Loucy (cell line): ENCODE results near the gene MNT.

ENCODE experiments used
- H2AFZ ChIP-seq: fragments of 200-600 bp; sonication (generic); 2 replicates; pipeline ENCODE4 v1.6.0; 2016; ENCODE audit warnings: antibody characterized with exemption, mild to moderate bottlenecking, low read length, moderate library complexity
- H3F3A ChIP-seq: fragments of 200-600 bp; 2 replicates; pipeline ENCODE4 v1.6.0; 2016; ENCODE audit warnings: antibody characterized with exemption, low read depth, mild to moderate bottlenecking
- H3K27me3 ChIP-seq: fragments of 200-600 bp; sonication (generic); 2 replicates; pipeline ENCODE4 v1.6.1; 2014; ENCODE audit warnings: low read length, mild to moderate bottlenecking; ENCODE audit not compliant: insufficient read depth, poor library complexity, severe bottlenecking
- H3K36me3 ChIP-seq: fragments of 200-600 bp; sonication (generic); 2 replicates; pipeline ENCODE4 v1.6.1; 2016; ENCODE audit warnings: low read length; ENCODE audit not compliant: insufficient read depth
- H3K4me1 ChIP-seq: fragments of 200-600 bp; sonication (generic); 2 replicates; pipeline ENCODE4 v1.5.1; 2014; ENCODE audit warnings: low read length, mild to moderate bottlenecking; ENCODE audit not compliant: insufficient read depth, poor library complexity, severe bottlenecking
- H3K4me2 ChIP-seq: fragments of 200-600 bp; sonication (generic); 2 replicates; pipeline ENCODE4 v1.6.0; 2014; ENCODE audit warnings: antibody characterized with exemption, low read length, low read depth, mild to moderate bottlenecking; ENCODE audit not compliant: poor library complexity, severe bottlenecking
- H3K4me3 ChIP-seq: fragments of 200-600 bp; sonication (generic); 2 replicates; pipeline ENCODE4 v1.5.1; 2014; ENCODE audit warnings: low read length, mild to moderate bottlenecking, mixed read lengths; ENCODE audit not compliant: poor library complexity, severe bottlenecking
- H3K79me2 ChIP-seq: fragments of 200-600 bp; sonication (generic); 2 replicates; pipeline ENCODE4 v1.6.1; 2014; ENCODE audit warnings: low read length; ENCODE audit not compliant: insufficient read depth
- H3K9ac ChIP-seq: fragments of 200-600 bp; sonication (generic); 2 replicates; pipeline ENCODE4 v1.6.0; 2014; ENCODE audit warnings: mild to moderate bottlenecking, low read depth, low read length, moderate library complexity; ENCODE audit not compliant: poor library complexity, severe bottlenecking
- H3K9me2 ChIP-seq: fragments of 200-600 bp; sonication (generic); replicated peaks from 2 replicates; pipeline ENCODE4 v1.6.1; 2016; ENCODE audit warnings: low read depth, low read length, mixed read lengths
- H3K9me3 ChIP-seq: fragments of 200-600 bp; sonication (generic); 2 replicates; pipeline ENCODE4 v1.6.1; 2014; ENCODE audit warnings: mild to moderate bottlenecking, antibody characterized with exemption, low read length, low read depth; ENCODE audit not compliant: insufficient read depth
- H4K20me1 ChIP-seq: fragments of 200-600 bp; sonication (generic); 2 replicates; pipeline ENCODE4 v1.6.0; 2014; ENCODE audit warnings: antibody characterized with exemption, low read length, mild to moderate bottlenecking; ENCODE audit not compliant: insufficient read depth, poor library complexity, severe bottlenecking
- CTCF ChIP-seq: fragments of 200-600 bp; sonication (generic); conservative IDR thresholded peaks from 2 replicates; pipeline ENCODE4 v1.5.1; 2014; ENCODE audit warnings: mild to moderate bottlenecking, antibody characterized with exemption, low read length
- EZH2phosphoT487 ChIP-seq: fragments of 200-600 bp; IDR thresholded peaks from 2 replicates; pipeline ENCODE4 v1.6.1; 2018; ENCODE audit warnings: antibody characterized with exemption, mild to moderate bottlenecking, moderate library complexity, borderline replicate concordance

Gene MNT

GRCh38 chr17:2380950-2381649 lies 19.8 kb downstream of the MNT start:
- Histone ChIP-seq H2AFZ (no peak overlapping the region), H3K9ac (no peak overlapping the region), H3K9me3 (no peaks in the 10 kb centered on the region), H3K9me2 (no peaks in the 10 kb centered on the region), H3K27me3 (no peaks in the 10 kb centered on the region), H3K36me3 (peaks cover 7% of the 10 kb centered on the region; the same call in 1 of the 2 replicates), H3K4me2 (no peak overlapping the region), H3K4me3 (no peak overlapping the region), H3F3A (no peaks in the 10 kb centered on the region), H3K4me1 (no peaks in the 10 kb centered on the region), H3K79me2 (no peaks in the 10 kb centered on the region), H4K20me1 (no peaks in the 10 kb centered on the region)
- TF ChIP-seq EZH2phosphoT487 (no peak), CTCF (no peak)

GRCh38 chr17:2380226-2380922 lies 20.5 kb downstream of the MNT start:
- Histone ChIP-seq H4K20me1 (no peaks in the 10 kb centered on the region), H3K4me3 (no peak overlapping the region), H2AFZ (no peak overlapping the region), H3K27me3 (no peaks in the 10 kb centered on the region), H3K9ac (no peak overlapping the region), H3K9me2 (no peaks in the 10 kb centered on the region), H3F3A (no peaks in the 10 kb centered on the region), H3K79me2 (no peaks in the 10 kb centered on the region), H3K4me1 (no peaks in the 10 kb centered on the region), H3K4me2 (no peak overlapping the region), H3K9me3 (no peaks in the 10 kb centered on the region), H3K36me3 (peaks cover 1% of the 10 kb centered on the region; the same call in 1 of the 2 replicates)
- TF ChIP-seq EZH2phosphoT487, result no peak
- no peak for TF ChIP-seq CTCF

- Histone ChIP-seq H3F3A (no peaks in the 10 kb centered on the region), H3K79me2 (no peaks in the 10 kb centered on the region), H3K9me2 (no peaks in the 10 kb centered on the region), H4K20me1 (no peaks in the 10 kb centered on the region), H3K9me3 (no peaks in the 10 kb centered on the region), H3K4me2 (no peak overlapping the region), H3K36me3 (no peaks in the 10 kb centered on the region), H3K27me3 (no peaks in the 10 kb centered on the region), H2AFZ (no peak overlapping the region), H3K4me3 (no peak overlapping the region), H3K9ac (no peak overlapping the region), H3K4me1 (no peaks in the 10 kb centered on the region)
- TF ChIP-seq CTCF (no peak), EZH2phosphoT487 (no peak)
Observed at GRCh38 chr17:2379489-2380225, 21.2 kb downstream of the MNT start.
